Fibroblast of villous mesenchyme (primary cell): ENCODE results near the gene COPZ2. TPM values are rescaled to one million over a fixed set of nuclear protein-coding genes. Genes with fewer than 3 reads are reported as not detected.
A peak's percentile ranks its signal among the peaks of the same experiment; 100 is the strongest.
"Not testable (repeated sequence)": the region's sequence is repeated elsewhere in the genome, so short reads cannot be mapped to it uniquely, and the experiment has no call there.

ENCODE experiments used
- DNase-seq: peaks from one replicate; pipeline ENCODE4 v3.0.0-alpha.2; 2010; ENCODE audit warnings: low read depth
- H3K4me3 ChIP-seq: 2 replicates; pipeline ENCODE4 v1.5.1; 2011; ENCODE audit warnings: low read depth, mild to moderate bottlenecking, low read length
- CTCF ChIP-seq: IDR thresholded peaks from 2 replicates; pipeline ENCODE4 v1.5.1; 2012; ENCODE audit warnings: low read depth, mild to moderate bottlenecking, low read length; ENCODE audit not compliant: insufficient read depth
- total RNA-seq: library from RNA; depleted of rRNA; stranded (reverse); fragments of >200 nt; gene quantifications from 2 replicates; pipeline ENCODE4 v1.2.3, GENCODE V29; 2012

The COPZ2 gene
- total RNA-seq, 1 donor: 61.3 TPM

GRCh38 chr17:48070195-48070594 is 32.6 kb upstream of the COPZ2 start:
- H3K4me3 ChIP-seq: no peak overlapping the region
- DNase-seq: no peak
- TF ChIP-seq CTCF: no peak

- peak; percentile 63 for TF ChIP-seq CTCF
- H3K4me3 ChIP-seq: no peak overlapping the region
- peak; percentile 58 for DNase-seq
Measured at GRCh38 chr17:48068491-48068961, 30.9 kb upstream of the COPZ2 start.

- DNase-seq: peak; percentile 44
- not testable (repeated sequence) for H3K4me3 ChIP-seq
Measured at GRCh38 chr17:48067808-48068207, 30.2 kb upstream of the COPZ2 start.

GRCh38 chr17:48067245-48067644 is 29.6 kb upstream of the COPZ2 start:
- DNase-seq: no peak
- no peak for TF ChIP-seq CTCF
- H3K4me3 ChIP-seq: no peak overlapping the region

GRCh38 chr17:48066656-48067055 is 29.1 kb upstream of the COPZ2 start:
- TF ChIP-seq CTCF: no peak

GRCh38 chr17:48066192-48066591 is 28.6 kb upstream of the COPZ2 start:
- H3K4me3 ChIP-seq: no peak overlapping the region
- no peak for TF ChIP-seq CTCF
- no peak for DNase-seq

More at GRCh38 chr17:48066656-48067055, 29.1 kb upstream of the COPZ2 start:
- DNase-seq: no peak
- H3K4me3 ChIP-seq: no peak overlapping the region

- no peak for DNase-seq
Measured at GRCh38 chr17:48064638-48065037, 27.0 kb upstream of the COPZ2 start.

More at GRCh38 chr17:48064638-48065037, 27.0 kb upstream of the COPZ2 start:
- no peak overlapping the region for H3K4me3 ChIP-seq
- no peak for TF ChIP-seq CTCF
